ENCODE measurements around the gene TELO2.
"Not testable (repeated sequence)": the region's sequence is repeated elsewhere in the genome, so short reads cannot be mapped to it uniquely, and the experiment has no call there.

Gene TELO2

GRCh38 chr16:1457489-1458245, 35.5 kb upstream of the TELO2 start:
- DNase-seq (ENCODE audit: low spot score): no peak

GRCh38 chr16:1458336-1458976, 34.7 kb upstream of the TELO2 start:
- peak; percentile 11 for DNase-seq (ENCODE audit: low spot score)

GRCh38 chr16:1458977-1459341, 34.2 kb upstream of the TELO2 start:
- no peak for DNase-seq (ENCODE audit: low spot score)

GRCh38 chr16:1459967-1460366, 33.2 kb upstream of the TELO2 start:
- DNase-seq (ENCODE audit: low spot score): no peak

- no peak for DNase-seq (ENCODE audit: low spot score)
Measured at GRCh38 chr16:1460602-1461138, 32.5 kb upstream of the TELO2 start.

GRCh38 chr16:1461146-1461545, 32.0 kb upstream of the TELO2 start:
- DNase-seq (ENCODE audit: low spot score): no peak

GRCh38 chr16:1464196-1464893, 28.8 kb upstream of the TELO2 start:
- no peak for DNase-seq (ENCODE audit: low spot score)

- no peak for DNase-seq (ENCODE audit: low spot score)
Measured at GRCh38 chr16:1464894-1465566, 28.1 kb upstream of the TELO2 start.

GRCh38 chr16:1465567-1465915, 27.6 kb upstream of the TELO2 start:
- DNase-seq (ENCODE audit: low spot score): no peak

- no peak for DNase-seq (ENCODE audit: low spot score)
Measured at GRCh38 chr16:1466054-1466453, 27.1 kb upstream of the TELO2 start.

GRCh38 chr16:1466968-1467521, 26.1 kb upstream of the TELO2 start:
- DNase-seq (ENCODE audit: low spot score): no peak

GRCh38 chr16:1468426-1468810, 24.7 kb upstream of the TELO2 start:
- DNase-seq (ENCODE audit: low spot score): no peak

- DNase-seq (ENCODE audit: low spot score): not testable (repeated sequence)
Measured at GRCh38 chr16:1469141-1469540, 24.0 kb upstream of the TELO2 start.

- no peak for DNase-seq (ENCODE audit: low spot score)
Measured at GRCh38 chr16:1469693-1470201, 23.4 kb upstream of the TELO2 start.

GRCh38 chr16:1470481-1471251, 22.5 kb upstream of the TELO2 start:
- DNase-seq (ENCODE audit: low spot score): peak; percentile 32

GRCh38 chr16:1471569-1472194, 21.5 kb upstream of the TELO2 start:
- DNase-seq (ENCODE audit: low spot score): no peak

- DNase-seq (ENCODE audit: low spot score): no peak
Measured at GRCh38 chr16:1472974-1473373, 20.2 kb upstream of the TELO2 start.

- peak; percentile 23 for DNase-seq (ENCODE audit: low spot score)
Measured at GRCh38 chr16:1474082-1474795, 18.9 kb upstream of the TELO2 start.

- DNase-seq (ENCODE audit: low spot score): peak; percentile 96
Measured at GRCh38 chr16:1474796-1475551, 18.2 kb upstream of the TELO2 start, which contains the start of gene CLCN7. Gene CLCN7, minus strand, starts transcription at chr16:1475028. Its CDS starts 54 bp downstream, at chr16:1474974.
